ENCODE results near the gene PRDM15. TPM values are rescaled to one million over a fixed set of nuclear protein-coding genes. Genes with fewer than 3 reads are reported as not detected.

PRDM15 gene
- polyA plus RNA-seq, 3 donors, result 0.19 to 19.0 (median 0.74) TPM

GRCh38 chr21:41806773-41807172 is 72.4 kb downstream of the PRDM15 start:
- H3K4me3 ChIP-seq (replicated peaks in 1 of 3; ENCODE audit: low read depth in 2 of 3, low read length in 3 of 3), result no peak overlapping the region
- peaks cover 7 to 16% of the 10 kb centered on the region in 2 donors for H3K4me1 ChIP-seq (ENCODE audit: control insufficient read depth in 1 of 2, insufficient read depth in 2 of 2, low read length in 2 of 2)
- H3K36me3 ChIP-seq (replicated peaks in 1 of 2; ENCODE audit: control insufficient read depth in 1 of 2, insufficient read depth in 2 of 2, low read length in 2 of 2), result peaks cover 16 to 53% of the 10 kb centered on the region in 2 donors
- Mint-ChIP-seq H3K4me1 (peaks cover 15% of the 10 kb centered on the region), H3K27ac (peak overlapping the region in 1 of 7 donors; percentile 27), H3K4me3 (no peak overlapping the region), H3K9me3 (peaks cover 0 to 6% (median 3%) of the 10 kb centered on the region in 7 donors), H3K27me3 (ENCODE audit: low read depth in 3 of 3) (peaks cover 0 to 3% (median 2%) of the 10 kb centered on the region in 3 donors), H3K36me3 (peaks cover 45 to 55% of the 10 kb centered on the region in 2 donors)
- no peak overlapping the region for H3K27ac ChIP-seq (ENCODE audit: low read depth in 1 of 2, low read length in 2 of 2)
- intact Hi-C loops (cut with micrococcal nuclease), result no loop called here
- TF ChIP-seq CTCF (IDR thresholded peaks at IDR 0.05), result no peak
- no peaks in the 10 kb centered on the region for H3K9me3 ChIP-seq (replicated peaks in 1 of 2; ENCODE audit: control insufficient read depth in 1 of 2, insufficient read depth in 1 of 2, low read length in 2 of 2)
- no peaks in the 10 kb centered on the region for H3K27me3 ChIP-seq (ENCODE audit: control insufficient read depth in 2 of 2, insufficient read depth in 2 of 2, low read length in 2 of 2)
- H2AFZ ChIP-seq (ENCODE audit: insufficient read depth, low read depth, low read length, poor library complexity, severe bottlenecking), result no peak overlapping the region
- H3K79me2 ChIP-seq (ENCODE audit: insufficient read depth, low read length), result no peaks in the 10 kb centered on the region
- WGBS (ENCODE audit: insufficient coverage), result 97% methylated on average over 3 of the region's 4 CpGs
- no peak overlapping the region for H3K9ac ChIP-seq (ENCODE audit: insufficient read depth, low read length, poor library complexity, severe bottlenecking)
- H4K20me1 ChIP-seq (ENCODE audit: insufficient read depth, low read length), result no peaks in the 10 kb centered on the region
- no peak for DNase-seq
- H3K4me2 ChIP-seq (replicated peaks; ENCODE audit: extremely low read depth, low read length, poor library complexity, severe bottlenecking), result no peak overlapping the region

GRCh38 chr21:41805643-41806042 is 73.5 kb downstream of the PRDM15 start:
- Histone ChIP-seq H3K4me1 (ENCODE audit: control insufficient read depth in 1 of 2, insufficient read depth in 2 of 2, low read length in 2 of 2) (peaks cover 14 to 24% of the 10 kb centered on the region in 2 donors), H3K9me3 (replicated peaks in 1 of 2; ENCODE audit: control insufficient read depth in 1 of 2, insufficient read depth in 1 of 2, low read length in 2 of 2) (no peaks in the 10 kb centered on the region), H3K9ac (ENCODE audit: insufficient read depth, low read length, poor library complexity, severe bottlenecking) (no peak overlapping the region), H3K4me3 (replicated peaks in 1 of 3; ENCODE audit: low read depth in 2 of 3, low read length in 3 of 3) (no peak overlapping the region), H2AFZ (ENCODE audit: insufficient read depth, low read depth, low read length, poor library complexity, severe bottlenecking) (no peak overlapping the region), H4K20me1 (ENCODE audit: insufficient read depth, low read length) (no peaks in the 10 kb centered on the region), H3K4me2 (replicated peaks; ENCODE audit: extremely low read depth, low read length, poor library complexity, severe bottlenecking) (no peak overlapping the region), H3K79me2 (ENCODE audit: insufficient read depth, low read length) (no peaks in the 10 kb centered on the region), H3K36me3 (replicated peaks in 1 of 2; ENCODE audit: control insufficient read depth in 1 of 2, insufficient read depth in 2 of 2, low read length in 2 of 2) (peaks cover 20 to 61% of the 10 kb centered on the region in 2 donors), H3K27ac (ENCODE audit: low read depth in 1 of 2, low read length in 2 of 2) (no peak overlapping the region), H3K27me3 (ENCODE audit: control insufficient read depth in 2 of 2, insufficient read depth in 2 of 2, low read length in 2 of 2) (no peaks in the 10 kb centered on the region)
- H3K27me3 Mint-ChIP-seq (ENCODE audit: low read depth in 3 of 3), result peaks cover 0 to 3% (median 2%) of the 10 kb centered on the region in 3 donors
- H3K9me3 Mint-ChIP-seq, result peaks cover 0 to 6% (median 3%) of the 10 kb centered on the region in 7 donors
- DNase-seq, result no peak
- peak overlapping the region in 1 of 7 donors; percentile 9 for H3K27ac Mint-ChIP-seq
- H3K4me1 Mint-ChIP-seq, result peaks cover 21% of the 10 kb centered on the region
- no peak for TF ChIP-seq CTCF (IDR thresholded peaks at IDR 0.05)
- intact Hi-C loops (cut with micrococcal nuclease), result no loop called here
- 94% methylated on average over 4 of the region's 4 CpGs for WGBS (ENCODE audit: insufficient coverage)
- H3K4me3 Mint-ChIP-seq, result no peak overlapping the region
- H3K36me3 Mint-ChIP-seq, result peaks cover 49 to 55% of the 10 kb centered on the region in 2 donors
